ENCODE measurements around the gene MADD.
"Not testable (repeated sequence)": the region's sequence is repeated elsewhere in the genome, so short reads cannot be mapped to it uniquely, and the experiment has no call there.

The MADD gene

DNA sequence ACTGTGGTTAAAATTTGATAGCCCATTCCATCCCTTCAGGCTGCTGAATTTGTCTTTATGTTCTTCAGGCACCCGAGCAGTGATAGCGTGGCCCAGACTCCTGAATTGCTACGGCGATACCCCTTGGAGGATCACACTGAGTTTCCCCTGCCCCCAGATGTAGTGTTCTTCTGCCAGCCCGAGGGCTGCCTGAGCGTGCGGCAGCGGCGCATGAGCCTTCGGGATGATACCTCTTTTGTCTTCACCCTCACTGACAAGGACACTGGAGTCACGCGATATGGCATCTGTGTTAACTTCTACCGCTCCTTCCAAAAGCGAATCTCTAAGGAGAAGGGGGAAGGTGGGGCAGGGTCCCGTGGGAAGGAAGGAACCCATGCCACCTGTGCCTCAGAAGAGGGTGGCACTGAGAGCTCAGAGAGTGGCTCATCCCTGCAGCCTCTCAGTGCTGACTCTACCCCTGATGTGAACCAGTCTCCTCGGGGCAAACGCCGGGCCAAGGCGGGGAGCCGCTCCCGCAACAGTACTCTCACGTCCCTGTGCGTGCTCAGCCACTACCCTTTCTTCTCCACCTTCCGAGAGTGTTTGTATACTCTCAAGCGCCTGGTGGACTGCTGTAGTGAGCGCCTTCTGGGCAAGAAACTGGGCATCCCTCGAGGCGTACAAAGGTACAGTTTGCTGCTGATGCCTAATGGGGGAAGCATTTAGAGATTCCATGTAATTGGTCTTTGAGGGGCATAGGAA lies 4.7 kb downstream of the MADD start:
- no peak for DNase-seq (ENCODE audit: low read depth, low spot score)

DNA sequence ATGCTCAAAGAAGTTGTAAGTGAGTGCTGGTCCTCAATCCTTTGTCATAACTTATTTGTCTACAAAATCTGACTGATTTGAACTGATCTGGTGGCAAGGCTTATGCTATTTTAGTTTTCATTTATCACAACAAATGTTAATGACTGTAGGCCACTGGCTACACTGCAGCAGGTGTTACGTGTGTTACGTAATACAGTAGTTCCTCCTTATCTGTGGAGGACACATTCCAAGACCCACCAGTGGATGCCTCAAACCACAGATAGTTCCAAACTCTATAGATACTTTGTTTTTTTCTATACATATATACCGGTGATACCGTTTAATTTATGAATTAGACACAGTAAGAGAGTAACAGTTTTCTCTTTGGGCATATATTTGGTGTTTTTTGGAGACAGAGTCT lies 7.0 kb downstream of the MADD start:
- DNase-seq (ENCODE audit: low read depth, low spot score) = no peak

GRCh38 chr11:47278058-47278457 lies 8.1 kb downstream of the MADD start:
- no peak for DNase-seq (ENCODE audit: low read depth, low spot score)

GRCh38 chr11:47278769-47279168 lies 8.8 kb downstream of the MADD start:
- no peak for DNase-seq (ENCODE audit: low read depth, low spot score)

GRCh38 chr11:47280099-47280498 lies 10.2 kb downstream of the MADD start:
- no peak for DNase-seq (ENCODE audit: low read depth, low spot score)

DNA sequence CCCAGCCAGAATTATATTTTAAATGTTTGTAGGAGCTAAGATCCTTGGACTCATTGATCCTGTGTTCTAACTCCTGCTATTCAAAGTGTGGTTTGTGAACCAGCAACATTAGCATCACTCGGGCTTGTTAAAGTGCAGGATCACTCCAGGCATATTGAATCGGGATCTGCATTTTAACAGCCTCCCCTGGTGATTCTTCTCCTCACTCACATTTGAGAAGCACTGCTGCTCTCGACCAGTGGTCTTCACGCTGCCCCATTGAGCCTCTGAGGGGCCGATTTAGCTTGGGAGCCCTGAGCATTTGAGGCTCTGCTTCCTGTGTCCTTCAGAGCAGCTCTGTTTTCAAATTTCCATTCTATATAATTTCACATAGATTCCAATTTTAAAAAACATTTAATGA lies 10.9 kb downstream of the MADD start:
- DNase-seq (ENCODE audit: low read depth, low spot score) = no peak

DNA sequence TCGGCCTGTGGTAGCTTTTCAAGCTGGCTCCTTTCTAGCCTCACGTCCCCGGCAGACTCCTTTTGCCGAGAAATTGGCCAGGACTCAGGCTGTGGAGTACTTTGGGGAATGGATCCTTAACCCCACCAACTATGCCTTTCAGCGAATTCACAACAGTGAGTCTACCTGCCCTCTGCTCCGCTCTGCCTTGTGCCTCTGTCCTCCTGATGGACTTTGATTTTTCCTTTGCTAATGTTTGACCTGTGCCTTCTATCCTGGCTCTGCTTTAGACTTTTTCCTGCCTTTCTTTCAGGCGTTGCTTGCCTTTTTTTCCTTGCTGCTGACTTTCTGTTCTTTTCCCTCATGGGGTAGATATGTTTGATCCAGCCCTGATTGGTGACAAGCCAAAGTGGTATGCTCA lies 12.5 kb downstream of the MADD start:
- no peak for DNase-seq (ENCODE audit: low read depth, low spot score)

GRCh38 chr11:47284151-47284550 lies 14.2 kb downstream of the MADD start:
- no peak for DNase-seq (ENCODE audit: low read depth, low spot score)

GRCh38 chr11:47285969-47286770 lies 16.2 kb downstream of the MADD start:
- DNase-seq (ENCODE audit: low read depth, low spot score) = no peak

DNA sequence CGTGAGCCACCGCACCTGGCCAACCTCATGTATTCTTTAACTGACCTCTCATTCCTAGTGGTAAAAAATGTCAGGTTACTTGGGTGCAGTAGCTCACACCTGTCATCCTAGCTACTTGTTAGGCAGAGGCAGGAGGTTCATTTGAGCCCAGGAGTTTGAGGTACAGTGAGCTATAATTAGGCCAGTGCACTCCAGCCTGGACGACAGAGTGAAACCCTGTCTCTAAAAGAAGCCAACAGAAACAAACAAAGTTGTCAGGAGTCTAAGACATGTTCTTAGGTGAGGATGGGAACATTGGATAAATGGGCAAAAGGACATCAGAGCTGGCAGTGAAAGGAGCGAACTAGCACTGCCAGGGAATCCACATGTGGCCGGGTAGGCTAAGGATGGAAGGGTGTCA lies 18.1 kb downstream of the MADD start:
- DNase-seq (ENCODE audit: low read depth, low spot score) = no peak

GRCh38 chr11:47289856-47290255 lies 19.9 kb downstream of the MADD start:
- DNase-seq (ENCODE audit: low read depth, low spot score) = no peak

GRCh38 chr11:47295385-47295784 lies 25.5 kb downstream of the MADD start:
- no peak for DNase-seq (ENCODE audit: low read depth, low spot score)

- no peak for DNase-seq (ENCODE audit: low read depth, low spot score)
These were observed 26.1 kb downstream of the MADD start for GRCh38 chr11:47296045-47296444.

DNA sequence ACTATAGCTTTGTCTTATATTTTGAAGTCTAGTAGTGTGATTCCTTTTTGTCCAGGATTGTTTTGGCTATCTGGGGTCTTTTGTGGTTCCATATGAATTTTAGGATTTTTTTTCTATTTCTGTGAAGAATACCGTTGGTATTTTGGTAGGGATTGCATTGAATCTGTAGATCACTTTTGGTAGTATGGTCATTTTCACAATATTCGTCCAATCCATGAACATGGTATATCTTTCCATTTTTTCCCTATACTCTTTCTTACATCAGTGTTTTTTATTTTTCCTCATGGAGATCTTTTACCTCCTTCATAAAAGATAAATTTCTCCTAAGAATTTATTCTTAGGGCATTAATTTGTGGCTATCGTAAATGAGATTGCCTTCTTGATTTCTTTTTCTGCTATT lies 29.1 kb downstream of the MADD start:
- DNase-seq (ENCODE audit: low read depth, low spot score) = no peak

DNA sequence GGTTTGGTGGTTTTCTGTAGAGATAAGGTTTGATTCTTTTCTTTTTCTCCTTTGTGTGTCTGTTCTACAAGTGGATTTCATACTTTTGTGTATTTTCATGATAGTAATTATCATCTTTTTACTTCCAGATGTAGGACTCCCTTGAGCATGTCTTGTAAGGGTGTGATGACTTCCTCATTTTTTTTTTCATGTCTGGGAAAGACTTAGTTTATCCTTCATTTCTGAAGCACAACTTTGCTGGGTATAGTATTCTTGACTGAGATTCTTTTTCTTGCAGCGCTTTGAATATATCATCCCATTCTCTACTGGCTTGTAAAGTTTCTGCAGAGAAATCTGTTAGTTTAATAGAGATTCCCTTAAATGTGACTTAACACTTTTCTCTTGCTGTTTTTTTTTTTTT lies 32.9 kb downstream of the MADD start:
- DNase-seq (ENCODE audit: low read depth, low spot score) = no peak

DNA sequence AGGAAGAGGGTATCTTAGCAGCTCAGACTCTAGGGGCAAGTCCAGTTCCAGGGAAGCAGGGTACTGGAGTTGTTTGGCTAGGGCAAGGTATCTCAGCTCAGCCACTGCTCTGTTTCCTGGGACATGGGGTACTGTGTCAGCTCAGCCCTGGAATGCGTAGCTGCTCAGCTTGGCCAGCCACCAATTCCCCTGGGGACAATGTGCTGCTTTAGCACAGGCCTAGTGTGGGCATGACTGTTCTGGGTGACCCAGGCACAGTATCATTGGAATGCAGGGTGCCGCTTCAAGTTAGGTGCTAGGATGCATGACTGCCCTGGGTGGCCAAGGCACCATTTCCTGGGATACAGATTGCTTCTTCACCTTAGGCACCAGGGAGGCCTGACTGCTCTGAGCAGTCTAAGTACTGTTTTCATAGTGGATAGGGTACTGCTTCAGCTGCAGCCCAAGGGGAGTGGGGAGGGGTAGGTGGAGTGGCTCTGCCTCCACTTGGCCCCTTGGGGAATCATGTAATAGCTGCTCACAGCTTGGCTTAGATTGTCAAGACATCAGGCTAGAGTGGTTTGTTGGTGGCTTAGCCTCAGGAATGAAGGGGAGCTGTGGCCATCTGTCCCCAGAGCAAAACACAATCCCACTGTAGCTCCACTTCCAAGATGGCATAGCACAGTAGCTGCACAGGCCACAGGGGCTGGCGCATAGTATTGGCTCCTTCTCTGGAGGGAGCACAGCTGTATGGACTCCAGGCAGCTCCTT lies 36.0 kb downstream of the MADD start:
- DNase-seq (ENCODE audit: low read depth, low spot score) = no peak

DNA sequence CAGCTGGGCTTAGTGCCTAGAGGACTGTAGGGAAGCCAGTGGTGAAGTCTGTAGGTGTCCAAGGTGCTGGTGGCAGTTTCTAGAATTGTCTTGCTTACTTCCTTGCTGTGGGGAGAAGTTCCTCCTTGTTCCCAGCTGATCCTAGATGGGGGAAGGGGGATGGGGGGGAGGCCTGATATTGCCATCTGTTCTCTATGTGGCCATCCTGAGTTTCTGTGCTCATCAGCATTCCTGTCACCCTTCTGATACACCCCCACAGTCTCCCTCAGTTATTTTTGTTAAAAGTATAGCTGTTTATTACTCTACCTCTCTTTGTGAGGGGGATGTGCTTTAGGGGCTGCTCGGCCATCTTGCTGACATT lies 36.5 kb downstream of the MADD start:
- no peak for DNase-seq (ENCODE audit: low read depth, low spot score)

- DNase-seq (ENCODE audit: low read depth, low spot score) = no peak
These were observed 38.3 kb downstream of the MADD start for GRCh38 chr11:47308050-47308823.

DNA sequence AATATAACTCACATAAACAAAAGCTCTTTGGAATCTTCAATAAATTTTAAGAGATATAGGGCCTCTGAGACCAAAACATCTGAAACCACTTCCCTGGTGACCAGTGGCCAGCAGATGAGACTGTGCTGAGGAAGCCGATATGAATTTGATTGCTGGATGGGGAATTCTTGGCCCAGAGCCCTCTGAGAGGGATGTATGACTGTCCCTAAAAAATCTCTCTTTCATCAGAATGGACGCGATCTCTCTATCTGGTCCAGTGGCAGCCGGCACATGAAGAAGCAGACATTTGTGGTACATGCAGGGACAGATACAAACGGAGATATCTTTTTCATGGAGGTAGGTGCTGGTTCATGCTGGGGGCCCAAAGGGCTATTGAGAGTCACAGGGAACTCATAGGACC lies 45.1 kb downstream of the MADD start:
- DNase-seq (ENCODE audit: low read depth, low spot score) = no peak

- DNase-seq (ENCODE audit: low read depth, low spot score) = not testable (repeated sequence)
These were observed 46.6 kb downstream of the MADD start for GRCh38 chr11:47316501-47316900.

- DNase-seq (ENCODE audit: low read depth, low spot score) = no peak
These were observed 47.3 kb downstream of the MADD start for GRCh38 chr11:47317064-47317828.

All from activated CD4-positive, CD25-positive, alpha-beta regulatory T cell treated with anti-CD3 and anti-CD28 coated beads, Interleukin-2, amount 50 U/mL, for 16 hours (primary cell).